Ishikawa (cell line): ENCODE data around the gene CBFA2T2.

Source experiments
- CEBPB ChIP-seq: IDR thresholded peaks from 2 replicates; pipeline ENCODE4 v1.6.1; 2012
- CREB1 ChIP-seq: IDR thresholded peaks from 2 replicates; pipeline ENCODE4 v1.6.1; 2012; ENCODE audit warnings: low read depth
- EGR1 ChIP-seq: IDR thresholded peaks from 2 replicates; pipeline ENCODE4 v1.6.1; 2012
- EP300 ChIP-seq: IDR thresholded peaks from 2 replicates; pipeline ENCODE4 v1.6.1; 2012; ENCODE audit warnings: borderline replicate concordance
- FOXM1 ChIP-seq: IDR thresholded peaks from 2 replicates; pipeline ENCODE4 v1.6.1; 2012; ENCODE audit warnings: low read depth, borderline replicate concordance
- NFIC ChIP-seq: IDR thresholded peaks from 2 replicates; pipeline ENCODE4 v1.6.1; 2012
- RAD21 ChIP-seq: IDR thresholded peaks from 2 replicates; pipeline ENCODE4 v1.6.1; 2012; ENCODE audit warnings: low read depth
- TAF1 ChIP-seq: IDR thresholded peaks from 2 replicates; pipeline ENCODE4 v1.6.1; 2012; ENCODE audit warnings: low read depth, mild to moderate bottlenecking
- TCF12 ChIP-seq: IDR thresholded peaks from 2 replicates; pipeline ENCODE4 v1.6.1; 2012; ENCODE audit warnings: low read depth
- TEAD4 ChIP-seq: IDR thresholded peaks from 2 replicates; pipeline ENCODE4 v1.6.1; 2012
- YY1 ChIP-seq: IDR thresholded peaks from 2 replicates; pipeline ENCODE4 v1.6.1; 2012; ENCODE audit warnings: low read depth
- ZBTB7A ChIP-seq: IDR thresholded peaks from 2 replicates; pipeline ENCODE4 v1.6.1; 2012; ENCODE audit warnings: low read depth
- TF ChIP-seq, protein P1 (sequence below): IDR thresholded peaks from 2 replicates; pipeline ENCODE4 v1.6.1; 2012
- TF ChIP-seq, protein P2 (sequence below): IDR thresholded peaks from 2 replicates; pipeline ENCODE4 v1.6.1; 2012; ENCODE audit warnings: low read depth, mild to moderate bottlenecking
- TF ChIP-seq, protein P3 (sequence below): IDR thresholded peaks from 2 replicates; pipeline ENCODE4 v1.6.1; 2012

CBFA2T2 gene

DNA sequence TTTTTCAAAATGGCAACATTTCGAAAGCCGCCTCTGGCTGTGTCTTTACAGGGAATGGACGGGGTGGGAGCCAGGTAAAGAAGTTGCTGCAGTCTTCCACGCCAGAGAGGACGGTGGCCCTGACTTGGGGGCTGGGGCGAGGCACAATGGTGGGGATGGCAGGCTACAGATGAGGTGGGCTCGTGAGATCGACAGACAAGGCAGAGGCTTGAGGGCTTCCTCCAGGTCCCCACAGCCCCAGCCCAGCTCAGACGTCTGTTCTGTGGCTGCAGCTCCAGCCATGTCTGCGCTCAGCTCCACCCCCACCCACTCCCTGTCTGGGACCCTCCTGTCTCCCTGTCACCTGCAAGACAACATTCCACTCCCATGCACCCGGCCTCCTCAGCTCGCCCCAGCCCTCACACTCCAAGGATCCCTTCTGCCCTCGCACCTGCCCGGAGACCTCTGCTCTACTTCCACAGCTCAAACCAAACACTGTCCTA lies 164.8 kb downstream of the CBFA2T2 start:
- TF ChIP-seq YY1 = no peak
- TF ChIP-seq, protein P1, sequence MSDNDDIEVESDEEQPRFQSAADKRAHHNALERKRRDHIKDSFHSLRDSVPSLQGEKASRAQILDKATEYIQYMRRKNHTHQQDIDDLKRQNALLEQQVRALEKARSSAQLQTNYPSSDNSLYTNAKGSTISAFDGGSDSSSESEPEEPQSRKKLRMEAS = no peak

DNA sequence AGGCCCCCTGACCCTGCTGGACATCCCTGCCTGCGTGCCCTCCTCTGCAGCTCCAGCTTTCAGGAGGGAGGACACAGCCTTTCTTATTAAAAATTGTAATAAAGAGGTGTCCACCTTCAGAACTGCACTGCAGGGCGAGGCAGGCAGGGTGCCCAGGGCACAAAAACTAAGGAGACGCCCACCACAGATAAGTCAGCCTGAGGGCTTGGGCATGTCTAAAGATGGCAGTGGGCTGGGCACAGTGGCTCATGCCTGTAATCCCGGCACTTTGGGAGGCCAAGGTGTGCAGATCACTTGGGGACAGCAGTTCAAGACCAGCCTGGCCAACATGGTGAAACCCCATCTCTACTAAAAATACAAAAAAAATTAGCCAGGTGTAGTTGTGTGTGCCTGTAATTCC lies 165.3 kb downstream of the CBFA2T2 start:
- TF ChIP-seq EP300 = no peak
- no peak for TF ChIP-seq TCF12

DNA sequence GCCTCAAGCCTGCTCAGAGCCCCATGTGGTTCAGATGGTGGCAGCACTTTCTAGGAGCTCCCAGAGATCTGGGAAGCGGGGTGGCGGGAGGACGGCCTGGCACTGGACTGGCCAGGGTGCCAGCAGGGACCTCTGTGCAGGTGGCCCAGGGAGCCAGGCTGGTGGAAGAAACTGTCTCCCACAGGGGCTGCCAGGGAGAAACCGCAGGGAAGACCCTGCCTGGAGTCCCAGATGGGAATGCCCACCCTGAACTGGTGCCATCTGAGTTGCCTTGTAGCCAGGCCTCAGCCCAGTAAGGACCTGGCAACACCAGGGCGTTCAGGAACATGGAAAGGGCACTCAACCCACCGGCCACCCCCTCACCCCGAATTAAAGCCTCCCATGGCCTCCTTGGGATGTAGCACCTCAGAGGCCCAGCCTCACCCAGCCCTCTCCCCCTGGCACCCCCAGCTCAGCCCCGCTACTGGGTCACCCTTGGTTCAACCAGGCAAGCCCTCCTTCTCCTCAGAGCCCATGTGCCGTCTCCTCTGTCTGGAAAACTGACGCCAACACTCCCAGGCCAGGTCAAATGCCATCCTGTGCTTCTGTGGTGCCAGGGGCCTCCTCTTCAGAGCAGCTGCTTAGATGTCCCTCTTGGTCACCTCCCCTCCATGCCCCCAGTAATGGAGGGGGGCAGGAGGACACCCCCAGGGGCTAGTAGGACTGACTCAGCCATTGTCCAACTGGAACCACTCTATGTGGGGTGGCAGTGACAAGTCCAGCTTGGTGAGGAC lies 166.3 kb downstream of the CBFA2T2 start:
- TF ChIP-seq YY1 = no peak
- TF ChIP-seq, protein P1 = no peak
- TF ChIP-seq RAD21 = no peak
- TF ChIP-seq TCF12 = no peak
- no peak for TF ChIP-seq TAF1
- TF ChIP-seq CEBPB = no peak
- TF ChIP-seq NFIC = no peak
- TF ChIP-seq, protein P2, sequence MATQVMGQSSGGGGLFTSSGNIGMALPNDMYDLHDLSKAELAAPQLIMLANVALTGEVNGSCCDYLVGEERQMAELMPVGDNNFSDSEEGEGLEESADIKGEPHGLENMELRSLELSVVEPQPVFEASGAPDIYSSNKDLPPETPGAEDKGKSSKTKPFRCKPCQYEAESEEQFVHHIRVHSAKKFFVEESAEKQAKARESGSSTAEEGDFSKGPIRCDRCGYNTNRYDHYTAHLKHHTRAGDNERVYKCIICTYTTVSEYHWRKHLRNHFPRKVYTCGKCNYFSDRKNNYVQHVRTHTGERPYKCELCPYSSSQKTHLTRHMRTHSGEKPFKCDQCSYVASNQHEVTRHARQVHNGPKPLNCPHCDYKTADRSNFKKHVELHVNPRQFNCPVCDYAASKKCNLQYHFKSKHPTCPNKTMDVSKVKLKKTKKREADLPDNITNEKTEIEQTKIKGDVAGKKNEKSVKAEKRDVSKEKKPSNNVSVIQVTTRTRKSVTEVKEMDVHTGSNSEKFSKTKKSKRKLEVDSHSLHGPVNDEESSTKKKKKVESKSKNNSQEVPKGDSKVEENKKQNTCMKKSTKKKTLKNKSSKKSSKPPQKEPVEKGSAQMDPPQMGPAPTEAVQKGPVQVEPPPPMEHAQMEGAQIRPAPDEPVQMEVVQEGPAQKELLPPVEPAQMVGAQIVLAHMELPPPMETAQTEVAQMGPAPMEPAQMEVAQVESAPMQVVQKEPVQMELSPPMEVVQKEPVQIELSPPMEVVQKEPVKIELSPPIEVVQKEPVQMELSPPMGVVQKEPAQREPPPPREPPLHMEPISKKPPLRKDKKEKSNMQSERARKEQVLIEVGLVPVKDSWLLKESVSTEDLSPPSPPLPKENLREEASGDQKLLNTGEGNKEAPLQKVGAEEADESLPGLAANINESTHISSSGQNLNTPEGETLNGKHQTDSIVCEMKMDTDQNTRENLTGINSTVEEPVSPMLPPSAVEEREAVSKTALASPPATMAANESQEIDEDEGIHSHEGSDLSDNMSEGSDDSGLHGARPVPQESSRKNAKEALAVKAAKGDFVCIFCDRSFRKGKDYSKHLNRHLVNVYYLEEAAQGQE = no peak
- TF ChIP-seq TEAD4 = no peak
- TF ChIP-seq CREB1 = no peak
- TF ChIP-seq EP300 = no peak
- TF ChIP-seq FOXM1 = no peak
- TF ChIP-seq, protein P3, sequence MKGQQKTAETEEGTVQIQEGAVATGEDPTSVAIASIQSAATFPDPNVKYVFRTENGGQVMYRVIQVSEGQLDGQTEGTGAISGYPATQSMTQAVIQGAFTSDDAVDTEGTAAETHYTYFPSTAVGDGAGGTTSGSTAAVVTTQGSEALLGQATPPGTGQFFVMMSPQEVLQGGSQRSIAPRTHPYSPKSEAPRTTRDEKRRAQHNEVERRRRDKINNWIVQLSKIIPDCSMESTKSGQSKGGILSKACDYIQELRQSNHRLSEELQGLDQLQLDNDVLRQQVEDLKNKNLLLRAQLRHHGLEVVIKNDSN = no peak
- no peak for TF ChIP-seq ZBTB7A
- no peak for TF ChIP-seq EGR1

DNA sequence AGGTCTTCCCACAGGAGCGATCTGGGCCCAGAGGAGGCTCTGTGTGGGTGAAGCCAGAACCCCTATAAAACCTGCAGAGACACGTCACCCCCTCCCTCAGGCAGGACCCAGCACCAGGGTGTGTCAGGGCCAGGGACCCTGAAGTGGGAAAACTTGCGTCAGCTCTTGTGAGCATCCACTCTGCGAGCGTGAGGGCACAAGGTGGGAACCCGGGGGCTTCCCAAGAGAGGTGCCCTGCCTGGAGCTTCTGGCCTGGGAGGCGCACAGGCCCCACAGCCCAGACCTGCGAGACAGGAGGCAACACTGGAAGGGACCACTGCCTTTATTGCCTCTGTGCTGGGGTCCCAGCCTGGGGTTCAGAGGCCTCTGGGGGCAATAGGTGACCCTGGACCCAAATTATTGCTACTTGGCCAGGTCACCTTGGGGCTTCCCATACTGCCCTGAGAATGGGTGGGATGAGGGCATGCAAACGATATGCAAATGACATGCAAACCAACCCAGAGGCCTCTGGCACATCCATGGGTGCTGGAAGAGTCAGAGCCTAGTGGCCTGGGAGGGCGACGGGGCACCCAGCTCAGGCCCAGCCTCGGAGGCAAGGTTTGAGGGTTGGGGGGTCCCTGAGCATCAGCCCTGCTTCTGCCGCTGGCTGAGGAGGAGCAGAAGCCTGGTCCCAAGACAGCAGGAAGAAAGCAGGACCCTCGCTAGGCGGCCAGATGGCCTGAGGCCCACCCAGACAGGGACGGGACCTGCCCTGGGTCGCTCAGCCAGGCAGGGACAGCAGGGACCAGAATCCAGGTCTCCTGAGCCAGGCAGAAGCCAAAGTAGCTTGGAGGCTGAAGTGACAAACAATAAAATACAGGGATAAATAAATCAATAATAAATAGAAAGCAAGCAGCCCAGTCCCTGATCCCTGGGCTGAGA lies 167.1 kb downstream of the CBFA2T2 start:
- TF ChIP-seq TAF1 (no peak), ZBTB7A (no peak), EP300 (no peak), YY1 (no peak), NFIC (no peak), CEBPB (no peak), TCF12 (no peak), EGR1 (no peak), FOXM1 (no peak), TEAD4 (no peak), RAD21 (no peak), CREB1 (no peak)
- TF ChIP-seq, protein P1 = no peak
- TF ChIP-seq, protein P3 = no peak
- TF ChIP-seq, protein P2 = no peak

DNA sequence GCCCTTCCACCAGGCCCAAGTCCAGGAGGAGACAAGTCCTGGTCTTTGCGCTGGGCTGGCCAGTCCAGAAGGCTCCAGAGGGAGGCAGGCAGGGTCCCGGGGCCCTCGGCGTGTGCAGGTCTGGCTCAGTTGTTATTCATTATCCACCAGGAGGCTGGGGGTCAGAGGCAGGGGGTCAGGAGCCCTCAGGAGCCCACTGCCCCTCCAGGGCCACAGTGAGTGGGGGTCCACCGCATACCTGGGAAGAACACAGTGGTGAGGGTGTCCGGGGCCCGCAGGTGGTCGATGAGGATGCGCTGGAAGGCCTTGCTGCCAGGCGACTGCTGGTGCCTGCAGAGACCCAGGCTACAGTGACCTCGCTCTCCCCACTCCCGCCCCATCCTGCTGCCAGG lies 167.8 kb downstream of the CBFA2T2 start:
- TF ChIP-seq EGR1 (no peak), FOXM1 (no peak), RAD21 (no peak), TEAD4 (no peak), ZBTB7A (no peak), TAF1 (no peak), CREB1 (no peak)
- TF ChIP-seq, protein P2 = no peak
- TF ChIP-seq, protein P1 = no peak
